Ascending aorta (tissue), 2 donors: ENCODE results near the gene CAMTA1. TPM values are rescaled to one million over a fixed set of nuclear protein-coding genes. Genes with fewer than 3 reads are reported as not detected.

Source experiments
- DNase-seq, 2 donors: peaks; one replicate each; pipeline ENCODE4 v3.0.0-alpha.2; 2019; ENCODE audit warnings: low spot score in 2 of 2
- H3K27ac ChIP-seq, 2 donors: fragments of 200-600 bp; sonication (generic); one replicate each; pipeline ENCODE4 v1.5.1; 2016 to 2017; ENCODE audit warnings: mild to moderate bottlenecking in 1 of 2
- H3K27me3 ChIP-seq: fragments of 200-600 bp; sonication (generic); one replicate; pipeline ENCODE4 v1.5.1; 2017
- H3K36me3 ChIP-seq, 2 donors: fragments of 200-600 bp; sonication (generic); one replicate each; pipeline ENCODE4 v1.5.1; 2016
- H3K4me1 ChIP-seq, 2 donors: fragments of 200-600 bp; sonication (generic); one replicate each; pipeline ENCODE4 v1.5.1; 2016 to 2017; ENCODE audit warnings: mild to moderate bottlenecking in 1 of 2
- H3K4me3 ChIP-seq, 2 donors: fragments of 200-600 bp; sonication (generic); one replicate each; pipeline ENCODE4 v1.5.1; 2016 to 2017; ENCODE audit warnings: mild to moderate bottlenecking in 1 of 2
- H3K9me3 ChIP-seq, 2 donors: fragments of 200-600 bp; sonication (generic); one replicate each; pipeline ENCODE4 v1.5.1; 2016
- CTCF ChIP-seq, 3 experiments: fragments of 200-600 bp in 2 of 3; fragments of 450-650 bp in 1 of 3; sonication (generic) in 2 of 3; IDR thresholded peaks; one replicate each; pipeline ENCODE4 v1.5.1; 2016 to 2019; ENCODE audit warnings: antibody characterized with exemption in 3 of 3, mild to moderate bottlenecking in 1 of 3, moderate library complexity in 1 of 3
- intact Hi-C: fragments of 100-400 bp; cut with DNase I; formaldehyde crosslinking; loops from one replicate; pipeline ENCODE4 v1.15.1; 2023
- total RNA-seq: library from RNA; depleted of rRNA; stranded (reverse); fragments of >200 nt; gene quantifications from one replicate; pipeline ENCODE4 v1.1.0, GENCODE V29; 2016

Gene CAMTA1
- total RNA-seq, 1 donor from 2014 or later: 53.3 TPM

- no peaks in the 10 kb centered on the region for H3K9me3 ChIP-seq
- no peaks in the 10 kb centered on the region for H3K27me3 ChIP-seq
- no peak for TF ChIP-seq CTCF (IDR thresholded peaks at IDR 0.05)
- DNase-seq: no peak
- H3K27ac ChIP-seq: no peak overlapping the region
- no peaks in the 10 kb centered on the region for H3K4me1 ChIP-seq
- no peak overlapping the region for H3K4me3 ChIP-seq
- intact Hi-C loops: no loop called here
- no peaks in the 10 kb centered on the region for H3K36me3 ChIP-seq
Measured at GRCh38 chr1:7350804-7351203, 565.5 kb downstream of the CAMTA1 start.

GRCh38 chr1:7351649-7352048, 566.4 kb downstream of the CAMTA1 start:
- no peaks in the 10 kb centered on the region for H3K9me3 ChIP-seq
- no peak for TF ChIP-seq CTCF (IDR thresholded peaks at IDR 0.05)
- no peaks in the 10 kb centered on the region for H3K4me1 ChIP-seq
- H3K27me3 ChIP-seq: no peaks in the 10 kb centered on the region
- H3K27ac ChIP-seq: no peak overlapping the region
- H3K4me3 ChIP-seq: no peak overlapping the region
- no peaks in the 10 kb centered on the region for H3K36me3 ChIP-seq
- intact Hi-C loops: no loop called here
- DNase-seq: no peak

- Histone ChIP-seq H3K36me3 (no peaks in the 10 kb centered on the region), H3K27me3 (no peaks in the 10 kb centered on the region), H3K4me3 (no peak overlapping the region), H3K4me1 (no peaks in the 10 kb centered on the region), H3K27ac (no peak overlapping the region), H3K9me3 (no peaks in the 10 kb centered on the region)
- no peak for DNase-seq
- TF ChIP-seq CTCF (IDR thresholded peaks at IDR 0.05): no peak
- intact Hi-C loops: no loop called here
Measured at GRCh38 chr1:7352364-7352763, 567.1 kb downstream of the CAMTA1 start.

GRCh38 chr1:7352974-7353373, 567.7 kb downstream of the CAMTA1 start:
- no peak for TF ChIP-seq CTCF (IDR thresholded peaks at IDR 0.05)
- H3K4me3 ChIP-seq: no peak overlapping the region
- DNase-seq: no peak
- H3K27ac ChIP-seq: no peak overlapping the region
- H3K9me3 ChIP-seq: no peaks in the 10 kb centered on the region
- no peaks in the 10 kb centered on the region for H3K27me3 ChIP-seq
- H3K36me3 ChIP-seq: no peaks in the 10 kb centered on the region
- intact Hi-C loops: no loop called here
- no peaks in the 10 kb centered on the region for H3K4me1 ChIP-seq

- H3K9me3 ChIP-seq: no peaks in the 10 kb centered on the region
- H3K4me1 ChIP-seq: no peaks in the 10 kb centered on the region
- DNase-seq: no peak
- H3K4me3 ChIP-seq: no peak overlapping the region
- H3K27ac ChIP-seq: no peak overlapping the region
- no peaks in the 10 kb centered on the region for H3K27me3 ChIP-seq
- no peak for TF ChIP-seq CTCF (IDR thresholded peaks at IDR 0.05)
- no peaks in the 10 kb centered on the region for H3K36me3 ChIP-seq
- intact Hi-C loops: no loop called here
Measured at GRCh38 chr1:7355646-7356045, 570.4 kb downstream of the CAMTA1 start.

- no peaks in the 10 kb centered on the region for H3K4me1 ChIP-seq
- DNase-seq: no peak
- TF ChIP-seq CTCF (IDR thresholded peaks at IDR 0.05): no peak
- H3K36me3 ChIP-seq: no peaks in the 10 kb centered on the region
- no peak overlapping the region for H3K27ac ChIP-seq
- H3K27me3 ChIP-seq: no peaks in the 10 kb centered on the region
- intact Hi-C loops: no loop called here
- H3K4me3 ChIP-seq: no peak overlapping the region
- no peaks in the 10 kb centered on the region for H3K9me3 ChIP-seq
Measured at GRCh38 chr1:7356079-7356478, 570.8 kb downstream of the CAMTA1 start.
